AG09319 (cell line): ENCODE measurements around the gene RADX.

Source experiments
- DNase-seq: peaks from one replicate; pipeline ENCODE4 v3.0.0-alpha.2; 2010; ENCODE audit warnings: low read depth; ENCODE audit errors: extremely low read depth
- TF ChIP-seq, protein P1 (sequence below): IDR thresholded peaks from 2 replicates; pipeline ENCODE4 v1.5.1; 2011; ENCODE audit warnings: low read depth, mild to moderate bottlenecking, inconsistent platforms, low read length, moderate library complexity

Gene RADX

GRCh38 chrX:106606571-106606970 is 5.2 kb upstream of the RADX start:
- TF ChIP-seq, protein P1, sequence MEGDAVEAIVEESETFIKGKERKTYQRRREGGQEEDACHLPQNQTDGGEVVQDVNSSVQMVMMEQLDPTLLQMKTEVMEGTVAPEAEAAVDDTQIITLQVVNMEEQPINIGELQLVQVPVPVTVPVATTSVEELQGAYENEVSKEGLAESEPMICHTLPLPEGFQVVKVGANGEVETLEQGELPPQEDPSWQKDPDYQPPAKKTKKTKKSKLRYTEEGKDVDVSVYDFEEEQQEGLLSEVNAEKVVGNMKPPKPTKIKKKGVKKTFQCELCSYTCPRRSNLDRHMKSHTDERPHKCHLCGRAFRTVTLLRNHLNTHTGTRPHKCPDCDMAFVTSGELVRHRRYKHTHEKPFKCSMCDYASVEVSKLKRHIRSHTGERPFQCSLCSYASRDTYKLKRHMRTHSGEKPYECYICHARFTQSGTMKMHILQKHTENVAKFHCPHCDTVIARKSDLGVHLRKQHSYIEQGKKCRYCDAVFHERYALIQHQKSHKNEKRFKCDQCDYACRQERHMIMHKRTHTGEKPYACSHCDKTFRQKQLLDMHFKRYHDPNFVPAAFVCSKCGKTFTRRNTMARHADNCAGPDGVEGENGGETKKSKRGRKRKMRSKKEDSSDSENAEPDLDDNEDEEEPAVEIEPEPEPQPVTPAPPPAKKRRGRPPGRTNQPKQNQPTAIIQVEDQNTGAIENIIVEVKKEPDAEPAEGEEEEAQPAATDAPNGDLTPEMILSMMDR = no peak
- DNase-seq = no peak

DNA sequence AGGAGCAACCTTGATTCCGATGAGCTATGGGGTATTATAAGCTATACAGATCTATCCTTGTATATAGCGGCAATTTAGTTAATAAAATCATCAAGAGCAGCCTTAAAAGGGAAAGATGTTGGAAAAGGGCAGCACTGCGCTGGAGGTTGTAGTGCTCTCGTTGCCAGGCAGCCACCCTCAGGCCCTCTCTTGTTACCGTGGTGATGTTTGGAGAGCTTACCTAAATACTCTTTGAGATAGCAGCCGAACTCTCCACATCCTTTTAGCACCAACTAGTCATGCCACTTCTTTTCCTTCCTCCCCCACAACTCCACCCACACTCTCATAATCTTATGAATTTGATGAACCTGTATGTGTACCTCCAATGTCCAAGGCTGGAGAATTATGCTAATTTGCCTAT is 3.8 kb upstream of the RADX start:
- TF ChIP-seq, protein P1 = no peak
- DNase-seq = no peak

DNA sequence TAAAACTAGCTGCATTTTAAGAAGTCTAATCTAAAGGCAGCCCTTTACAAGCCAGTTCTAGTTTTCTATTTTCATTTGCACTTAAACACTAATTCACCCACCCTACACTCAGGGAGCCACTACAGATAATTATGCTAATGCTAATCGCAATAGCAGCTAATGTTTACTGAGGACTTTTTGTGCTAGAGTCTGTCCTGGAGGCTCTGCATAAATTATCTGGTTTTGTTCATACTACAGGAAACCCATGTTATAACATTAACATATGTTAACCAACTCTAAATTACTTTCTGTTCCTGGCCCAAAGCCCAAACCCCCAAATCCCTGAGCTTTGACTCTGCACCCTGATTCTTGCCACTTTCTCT is 480 bp upstream of the RADX start:
- no peak for DNase-seq
- TF ChIP-seq, protein P1 = no peak

GRCh38 chrX:106612393-106612763 is 600 bp downstream of the RADX start:
- TF ChIP-seq, protein P1 = no peak
- DNase-seq = no peak

DNA sequence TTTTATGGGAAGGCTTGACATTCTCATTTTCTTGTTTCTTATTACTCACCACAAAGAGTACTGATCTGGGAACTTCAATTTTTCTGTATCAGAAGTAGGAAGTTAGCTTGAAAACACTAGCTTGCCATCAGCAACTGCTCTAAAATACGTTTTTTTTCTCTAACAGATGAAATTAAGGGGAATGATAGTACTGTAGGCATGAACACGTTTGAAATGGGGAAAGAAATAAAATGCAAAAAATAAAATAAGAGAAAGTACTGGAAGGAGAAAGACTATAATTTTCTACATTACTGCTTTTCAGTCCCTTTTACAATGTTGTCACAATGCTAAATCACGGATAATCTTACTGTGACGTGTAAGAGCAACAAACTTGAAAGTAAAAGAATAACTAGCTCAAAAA is 1.5 kb downstream of the RADX start:
- no peak for DNase-seq
- TF ChIP-seq, protein P1 = no peak

- DNase-seq = no peak
- TF ChIP-seq, protein P1 = no peak
Measured at GRCh38 chrX:106615041-106615440, 3.3 kb downstream of the RADX start.

GRCh38 chrX:106619797-106620196 is 8.0 kb downstream of the RADX start:
- DNase-seq = no peak
- TF ChIP-seq, protein P1 = peak; percentile 38

DNA sequence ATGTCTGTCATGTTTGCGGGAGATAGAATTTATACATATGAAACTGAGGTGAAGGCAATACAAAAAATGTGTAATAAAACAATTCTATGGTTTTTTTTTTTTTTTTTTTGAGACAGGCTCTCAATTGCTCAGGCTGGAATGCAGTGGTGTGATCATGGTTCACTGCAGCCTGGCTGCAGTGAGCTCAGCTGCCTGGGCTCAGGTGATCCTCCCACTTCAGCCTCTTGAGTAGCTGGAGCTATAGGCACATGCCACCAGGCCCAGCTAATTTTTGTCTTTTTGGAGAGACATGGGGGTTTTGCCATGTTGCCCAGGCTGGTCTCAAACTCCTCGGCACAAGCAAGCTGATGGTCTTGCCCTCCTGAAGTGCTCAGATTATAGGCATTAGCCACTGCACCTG is 10.1 kb downstream of the RADX start:
- TF ChIP-seq, protein P1 = no peak

More for the DNA sequence above, 10.1 kb downstream of the RADX start:
- no peak for DNase-seq
